Measurements from ENCODE around the gene TPBGL.
A peak's percentile ranks its signal among the peaks of the same experiment; 100 is the strongest.
"Not testable (repeated sequence)": the region's sequence is repeated elsewhere in the genome, so short reads cannot be mapped to it uniquely, and the experiment has no call there.

The TPBGL gene

GRCh38 chr11:75273411-75274391 is 33.1 kb downstream of the TPBGL start:
- no peak for DNase-seq

- DNase-seq = not testable (repeated sequence)
Observed at GRCh38 chr11:75274716-75275115, 34.1 kb downstream of the TPBGL start.

GRCh38 chr11:75275581-75275980 is 35.0 kb downstream of the TPBGL start:
- peak; percentile 13 for DNase-seq

- no peak for DNase-seq
Observed at GRCh38 chr11:75276186-75276585, 35.6 kb downstream of the TPBGL start.

- DNase-seq = no peak
Observed at GRCh38 chr11:75276686-75277085, 36.1 kb downstream of the TPBGL start.

DNA sequence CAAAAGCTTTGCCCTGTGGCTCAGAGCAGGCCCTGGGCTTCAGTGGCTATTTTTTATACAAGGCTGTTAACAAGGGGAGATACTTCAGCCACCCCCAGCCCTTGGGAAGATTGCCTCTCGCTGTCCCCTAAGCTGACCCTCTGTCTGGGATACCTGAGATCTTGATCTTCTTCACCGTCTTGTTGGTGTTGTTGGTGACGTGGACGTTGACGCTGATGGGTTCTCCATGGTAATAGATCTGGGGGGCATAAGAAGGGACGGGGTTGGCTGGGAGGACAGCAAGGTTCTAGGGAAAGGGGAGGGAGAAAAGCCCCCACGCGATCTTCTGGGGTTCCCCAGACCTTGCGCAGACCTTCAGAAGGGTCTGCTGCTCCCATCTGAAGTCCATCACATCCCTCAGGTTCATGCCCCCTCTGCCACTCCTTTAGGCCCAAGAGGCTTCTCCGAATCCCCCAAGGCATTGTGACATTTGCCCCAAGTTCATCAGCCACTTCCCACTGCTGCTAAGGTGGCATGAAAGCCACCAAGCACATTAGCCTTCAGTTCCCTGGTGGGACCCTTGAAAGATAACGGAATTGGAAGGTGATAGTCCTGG is 36.7 kb downstream of the TPBGL start:
- no peak for DNase-seq

DNA sequence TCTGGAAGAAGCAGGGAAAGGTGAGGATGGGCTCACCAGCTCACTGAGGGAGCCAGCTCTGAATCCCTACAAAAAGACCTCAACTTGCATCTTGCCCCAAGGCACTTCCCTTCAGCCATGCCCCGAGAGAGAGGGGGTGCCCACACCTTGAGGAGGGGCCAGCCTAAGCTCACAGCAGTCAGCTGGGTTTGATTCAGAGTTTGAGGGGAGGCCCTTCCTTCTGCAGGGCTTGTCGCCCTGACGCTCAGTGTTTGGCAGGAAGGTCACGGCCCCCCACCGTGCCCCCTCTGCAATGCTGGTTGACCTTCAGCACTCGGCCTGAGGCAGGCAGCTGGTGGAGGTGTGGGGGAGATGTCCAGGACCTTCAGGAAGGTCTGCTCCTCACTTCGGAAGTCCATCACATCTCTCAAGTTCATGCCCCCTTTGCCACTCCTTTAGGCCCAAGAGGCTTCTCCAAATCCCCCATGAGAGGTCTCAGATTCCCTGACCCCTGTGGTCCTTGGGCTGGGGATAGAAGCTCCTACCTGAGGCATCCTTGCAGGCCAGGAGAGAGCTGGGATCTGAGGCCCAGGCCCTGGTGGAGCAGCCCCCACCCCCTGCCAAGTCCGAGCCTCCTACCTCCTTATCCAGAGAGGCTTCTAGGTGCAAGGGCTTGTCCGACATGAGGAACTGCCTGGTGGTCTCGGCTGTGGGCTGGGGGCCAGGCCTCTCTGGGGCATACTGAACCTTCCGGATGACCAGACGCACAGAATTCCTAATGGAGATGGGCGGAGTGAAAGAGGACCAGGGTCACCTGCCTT is 37.6 kb downstream of the TPBGL start:
- no peak for DNase-seq

- DNase-seq = peak; percentile 29
Observed at GRCh38 chr11:75279273-75279672, 38.7 kb downstream of the TPBGL start.

- peak; percentile 64 for DNase-seq
Observed at GRCh38 chr11:75280227-75280701, 39.7 kb downstream of the TPBGL start.

GRCh38 chr11:75280770-75281468 is 40.3 kb downstream of the TPBGL start:
- no peak for DNase-seq

GRCh38 chr11:75281469-75282095 is 41.0 kb downstream of the TPBGL start:
- no peak for DNase-seq

- DNase-seq = no peak
Observed at GRCh38 chr11:75283391-75283931, 42.9 kb downstream of the TPBGL start.

- DNase-seq = no peak
Observed at GRCh38 chr11:75285776-75286360, 45.3 kb downstream of the TPBGL start.

DNA sequence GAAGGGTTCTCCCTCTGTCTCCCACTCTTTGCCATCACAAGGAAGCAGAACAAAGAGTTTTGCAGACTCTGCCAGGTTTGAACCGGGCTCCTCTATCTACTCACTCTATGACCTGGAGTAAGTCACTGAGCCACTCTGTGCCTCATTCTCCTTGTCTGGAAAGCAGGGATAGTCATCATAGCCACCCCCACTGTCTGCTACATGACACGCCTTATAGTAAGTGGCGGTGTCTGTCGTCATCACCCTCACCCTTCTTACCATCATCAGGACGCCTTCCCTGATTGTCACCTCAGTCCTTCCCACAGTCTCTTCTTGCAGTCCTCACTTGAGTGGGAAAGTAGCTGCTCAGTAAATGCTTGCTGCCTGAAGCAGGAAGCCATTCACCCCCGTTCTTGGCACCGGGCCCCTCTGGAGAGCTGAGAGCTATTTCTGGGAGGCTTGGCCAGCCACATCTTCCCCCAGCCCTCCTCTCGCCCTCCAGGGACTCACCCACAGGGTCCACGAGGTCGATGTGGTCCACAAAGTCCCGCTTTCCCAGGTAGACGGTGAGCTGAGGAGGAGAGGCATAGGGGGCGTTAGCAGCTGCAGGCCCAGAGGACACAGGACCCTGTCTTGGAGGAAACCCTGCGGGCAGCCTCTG is 46.4 kb downstream of the TPBGL start:
- DNase-seq = no peak

DNA sequence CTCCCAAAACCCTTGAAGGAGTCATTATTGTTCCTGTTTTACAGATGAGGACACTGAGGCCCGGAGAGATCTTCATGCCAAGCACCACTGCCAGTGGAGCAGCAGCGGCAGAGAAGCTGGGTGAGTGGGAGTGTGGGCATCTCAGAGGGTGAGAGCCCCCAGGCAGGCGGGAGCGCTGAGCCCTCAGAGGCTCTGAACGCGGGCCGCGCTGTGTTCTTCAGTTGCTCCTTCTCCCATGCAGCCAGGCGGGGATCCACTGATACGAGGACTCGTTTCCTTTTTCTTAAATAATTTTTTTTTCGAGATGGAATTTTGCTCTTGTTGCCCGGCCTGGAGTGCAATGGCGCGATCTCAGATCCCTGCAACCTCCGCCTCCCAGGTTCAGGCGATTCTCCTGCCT is 47.0 kb downstream of the TPBGL start:
- DNase-seq = no peak

- no peak for DNase-seq
Observed at GRCh38 chr11:75289511-75289760, 48.9 kb downstream of the TPBGL start.

GRCh38 chr11:75289919-75290318 is 49.3 kb downstream of the TPBGL start:
- no peak for DNase-seq

- DNase-seq = no peak
Observed at GRCh38 chr11:75291741-75292140, 51.2 kb downstream of the TPBGL start.

GRCh38 chr11:75292943-75293342 is 52.4 kb downstream of the TPBGL start:
- DNase-seq = no peak

Data from fibroblast of skin of back (primary cell).